ENCODE results near the gene LPAR3. TPM values are rescaled to one million over a fixed set of nuclear protein-coding genes. Genes with fewer than 3 reads are reported as not detected.

Gene LPAR3, protein sequence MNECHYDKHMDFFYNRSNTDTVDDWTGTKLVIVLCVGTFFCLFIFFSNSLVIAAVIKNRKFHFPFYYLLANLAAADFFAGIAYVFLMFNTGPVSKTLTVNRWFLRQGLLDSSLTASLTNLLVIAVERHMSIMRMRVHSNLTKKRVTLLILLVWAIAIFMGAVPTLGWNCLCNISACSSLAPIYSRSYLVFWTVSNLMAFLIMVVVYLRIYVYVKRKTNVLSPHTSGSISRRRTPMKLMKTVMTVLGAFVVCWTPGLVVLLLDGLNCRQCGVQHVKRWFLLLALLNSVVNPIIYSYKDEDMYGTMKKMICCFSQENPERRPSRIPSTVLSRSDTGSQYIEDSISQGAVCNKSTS
- 0.16 to 0.33 TPM (median 0.25 TPM) in 5 replicates for total RNA-seq (2022; extraction: Qiagen RNA extraction)

DNA sequence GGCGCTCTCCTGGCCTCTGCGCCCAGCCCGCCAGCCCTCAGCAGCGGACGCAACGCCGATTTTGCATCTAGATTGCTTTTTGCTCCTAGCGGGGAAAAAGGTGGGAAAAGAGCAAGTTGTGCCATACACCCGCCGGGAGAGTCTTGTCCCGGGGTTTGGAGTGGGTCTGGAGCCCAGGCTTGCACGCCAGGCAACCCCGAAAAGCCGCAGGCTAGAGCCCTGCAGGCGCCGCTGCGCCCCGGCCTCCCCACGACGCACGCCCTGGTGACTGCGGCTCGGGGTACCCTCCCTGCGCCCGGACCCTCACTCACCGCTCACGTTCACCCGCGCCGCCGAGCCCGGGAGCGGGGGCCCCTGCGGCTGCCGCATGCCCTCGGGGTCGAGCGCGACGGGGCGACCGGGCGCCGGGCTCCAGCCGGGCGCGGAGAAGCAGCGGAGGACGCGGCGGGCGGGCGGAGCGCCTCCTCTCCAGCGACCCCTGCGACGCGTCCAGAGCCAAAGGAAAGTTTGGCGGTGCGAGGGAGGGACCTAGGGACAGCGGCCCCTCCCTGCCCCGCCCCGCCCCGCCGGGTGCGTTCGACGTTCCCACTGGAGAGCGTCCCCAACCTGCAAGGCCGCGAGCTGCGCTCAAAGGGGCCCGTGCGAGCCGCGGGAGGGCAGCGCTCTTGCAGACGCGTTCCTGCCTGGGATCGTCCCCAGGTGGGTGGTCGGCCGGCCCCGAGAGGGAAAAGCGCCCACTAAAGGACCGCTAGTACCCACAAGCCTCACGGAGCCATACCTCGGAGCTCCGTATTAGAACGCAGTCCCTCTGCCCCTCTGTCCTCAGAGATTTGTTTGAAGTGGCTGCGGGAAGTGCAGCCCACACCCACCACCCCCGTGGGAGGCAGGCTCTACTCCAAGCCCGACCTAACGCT lies at the start of gene LPAR3:
Gene LPAR3, minus strand, starts transcription at position 502 of the 914 bp plus-strand sequence. CDS start 27,086 bp downstream, outside the sequence.

Other genes starting within 250 kb of the LPAR3 start
- 9.5 to 13.3 TPM (median 11.9 TPM) in 5 replicates for gene SSX2IP, start 202.7 kb downstream of the LPAR3 start, total RNA-seq (2022; extraction: Qiagen RNA extraction)
- gene MCOLN2, start 103.9 kb upstream of the LPAR3 start, total RNA-seq (2022; extraction: Qiagen RNA extraction): 1.5 to 2.5 TPM (median 2.0 TPM) in 5 replicates
- gene MCOLN3, start 155.3 kb upstream of the LPAR3 start, total RNA-seq (2022; extraction: Qiagen RNA extraction): 3.6 to 4.3 TPM (median 4.0 TPM) in 5 replicates

All from A549 treated with Mapracorat at 1 μM for 4 hours (cell line).